Measurements from ENCODE around the gene SYTL2. TPM values are rescaled to one million over a fixed set of nuclear protein-coding genes. Genes with fewer than 3 reads are reported as not detected.
"Not testable (repeated sequence)": the region's sequence is repeated elsewhere in the genome, so short reads cannot be mapped to it uniquely, and the experiment has no call there.

SYTL2 gene
- total RNA-seq, 1 experiment from 2014 or later = 17.3 TPM

DNA sequence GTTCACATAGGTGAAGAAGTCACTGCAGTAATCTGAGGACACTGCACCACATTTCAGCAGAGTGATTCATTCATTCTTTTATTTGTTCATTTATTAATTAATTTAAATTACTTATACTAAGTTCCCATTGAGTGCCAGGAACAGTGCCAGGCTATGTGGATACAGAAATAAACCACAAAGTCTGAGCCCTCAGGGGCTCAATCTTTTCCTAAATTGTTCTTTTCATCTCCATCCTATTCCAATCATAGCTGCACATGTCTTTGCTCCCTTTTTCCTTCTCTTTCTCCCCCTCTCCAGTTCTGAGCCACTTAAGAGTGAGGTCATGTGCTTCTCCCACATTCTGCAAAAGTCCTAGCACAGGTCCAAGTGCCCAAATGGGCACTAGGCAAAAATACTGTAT, 4.9 kb downstream of the SYTL2 start:
- Histone ChIP-seq H3K4me3 (no peak overlapping the region), H3K27me3 (no peaks in the 10 kb centered on the region), H3K9me3 (no peaks in the 10 kb centered on the region), H3K36me3 (no peaks in the 10 kb centered on the region)
- DNase-seq = no peak

DNA sequence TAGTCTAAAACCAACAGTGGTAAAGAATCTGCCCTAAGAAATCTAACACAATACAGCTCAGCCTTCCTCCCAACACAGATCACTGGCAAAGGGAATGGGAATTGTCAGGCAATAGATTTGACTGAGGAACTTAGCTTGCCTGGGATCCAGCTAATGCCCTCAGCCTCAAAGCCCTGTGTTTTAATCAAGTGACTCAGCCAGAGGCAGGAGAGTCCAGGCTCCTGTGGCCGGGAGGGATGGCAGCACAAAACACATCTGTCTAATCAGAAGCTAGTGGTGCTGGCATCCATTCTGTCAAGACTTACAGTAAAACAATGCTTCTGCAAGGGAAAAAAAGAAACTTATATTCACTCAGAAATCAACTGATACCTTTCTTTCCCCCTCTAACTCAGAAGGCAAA, 5.6 kb downstream of the SYTL2 start:
- Histone ChIP-seq H3K36me3 (no peaks in the 10 kb centered on the region), H3K9me3 (no peaks in the 10 kb centered on the region), H3K4me3 (no peak overlapping the region), H3K27me3 (no peaks in the 10 kb centered on the region)
- DNase-seq = peak; percentile 43

DNA sequence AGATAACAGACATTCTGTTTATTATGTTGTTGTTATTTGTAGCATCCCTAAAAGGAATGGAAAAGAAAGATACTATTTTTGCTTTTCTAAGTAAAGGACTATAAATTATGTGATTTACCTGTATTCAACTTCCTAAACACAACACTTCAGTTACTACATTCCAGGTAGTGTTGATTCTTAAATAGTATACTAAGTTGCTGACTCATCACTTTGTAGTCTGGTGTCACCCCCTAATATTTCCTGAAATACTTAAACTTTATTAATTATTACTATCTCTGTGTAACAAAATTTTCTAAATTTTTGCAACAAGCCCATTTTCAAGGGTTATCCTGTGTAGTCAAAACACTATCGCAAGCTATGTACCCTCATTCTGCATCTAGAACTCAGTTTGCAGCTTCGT, 7.0 kb downstream of the SYTL2 start:
- Histone ChIP-seq H3K36me3 (no peaks in the 10 kb centered on the region), H3K4me3 (no peak overlapping the region), H3K9me3 (no peaks in the 10 kb centered on the region), H3K27me3 (no peaks in the 10 kb centered on the region)
- no peak for DNase-seq

GRCh38 chr11:85803303-85803702, 7.6 kb downstream of the SYTL2 start:
- no peaks in the 10 kb centered on the region for H3K36me3 ChIP-seq
- H3K27me3 ChIP-seq = no peaks in the 10 kb centered on the region
- no peaks in the 10 kb centered on the region for H3K9me3 ChIP-seq

GRCh38 chr11:85801527-85801926, 9.4 kb downstream of the SYTL2 start:
- no peaks in the 10 kb centered on the region for H3K36me3 ChIP-seq
- no peak overlapping the region for H3K4me3 ChIP-seq
- no peak for DNase-seq
- H3K9me3 ChIP-seq = no peaks in the 10 kb centered on the region
- no peaks in the 10 kb centered on the region for H3K27me3 ChIP-seq

More at GRCh38 chr11:85803303-85803702, 7.6 kb downstream of the SYTL2 start:
- DNase-seq = no peak
- H3K4me3 ChIP-seq = no peak overlapping the region

GRCh38 chr11:85800595-85801342, 10.2 kb downstream of the SYTL2 start:
- H3K4me3 ChIP-seq = no peak overlapping the region
- H3K27me3 ChIP-seq = no peaks in the 10 kb centered on the region
- H3K36me3 ChIP-seq = no peaks in the 10 kb centered on the region
- no peaks in the 10 kb centered on the region for H3K9me3 ChIP-seq
- no peak for DNase-seq

DNA sequence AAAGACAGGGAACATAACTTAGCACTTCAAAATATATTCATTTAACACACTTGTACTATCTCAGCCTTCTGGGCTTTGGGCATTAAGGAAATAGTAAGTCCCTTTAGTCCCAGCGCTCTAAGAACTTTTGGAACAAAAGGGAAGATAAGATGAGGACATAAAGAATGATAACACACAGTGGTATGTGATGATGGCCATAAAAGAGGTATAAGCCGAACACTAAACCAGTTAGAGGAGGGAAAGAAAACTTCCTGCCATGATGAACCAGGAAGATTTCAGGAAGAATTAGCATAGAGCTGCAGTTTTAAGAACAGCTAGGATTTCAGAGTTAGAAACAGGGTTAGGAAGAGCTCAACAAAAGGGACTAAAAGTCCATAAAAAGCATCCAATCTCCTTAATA, 11.8 kb downstream of the SYTL2 start:
- H3K36me3 ChIP-seq = no peaks in the 10 kb centered on the region
- H3K4me3 ChIP-seq = no peak overlapping the region
- no peak for DNase-seq
- no peaks in the 10 kb centered on the region for H3K27me3 ChIP-seq
- H3K9me3 ChIP-seq = no peaks in the 10 kb centered on the region

DNA sequence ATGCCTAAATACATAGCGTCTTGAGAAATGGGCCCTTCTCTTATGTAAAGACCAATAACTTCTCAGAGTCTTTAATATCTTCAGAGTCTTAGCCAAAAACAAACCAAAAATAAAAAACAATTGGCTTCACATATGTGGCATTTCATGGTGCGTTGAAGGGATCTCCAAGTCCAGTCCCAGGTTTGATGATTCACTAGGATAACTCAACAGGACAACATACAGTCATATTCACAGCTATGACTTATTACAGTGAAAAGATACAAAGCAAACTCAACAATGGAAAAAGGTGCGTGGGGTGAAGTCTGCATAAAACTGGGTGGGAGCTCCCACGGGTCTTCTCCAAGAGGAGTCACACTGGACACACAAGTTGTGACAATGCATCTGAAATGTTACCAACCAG, 12.6 kb downstream of the SYTL2 start:
- no peak for DNase-seq
- H3K36me3 ChIP-seq = no peaks in the 10 kb centered on the region
- H3K4me3 ChIP-seq = no peak overlapping the region
- H3K9me3 ChIP-seq = no peaks in the 10 kb centered on the region
- H3K27me3 ChIP-seq = no peaks in the 10 kb centered on the region

DNA sequence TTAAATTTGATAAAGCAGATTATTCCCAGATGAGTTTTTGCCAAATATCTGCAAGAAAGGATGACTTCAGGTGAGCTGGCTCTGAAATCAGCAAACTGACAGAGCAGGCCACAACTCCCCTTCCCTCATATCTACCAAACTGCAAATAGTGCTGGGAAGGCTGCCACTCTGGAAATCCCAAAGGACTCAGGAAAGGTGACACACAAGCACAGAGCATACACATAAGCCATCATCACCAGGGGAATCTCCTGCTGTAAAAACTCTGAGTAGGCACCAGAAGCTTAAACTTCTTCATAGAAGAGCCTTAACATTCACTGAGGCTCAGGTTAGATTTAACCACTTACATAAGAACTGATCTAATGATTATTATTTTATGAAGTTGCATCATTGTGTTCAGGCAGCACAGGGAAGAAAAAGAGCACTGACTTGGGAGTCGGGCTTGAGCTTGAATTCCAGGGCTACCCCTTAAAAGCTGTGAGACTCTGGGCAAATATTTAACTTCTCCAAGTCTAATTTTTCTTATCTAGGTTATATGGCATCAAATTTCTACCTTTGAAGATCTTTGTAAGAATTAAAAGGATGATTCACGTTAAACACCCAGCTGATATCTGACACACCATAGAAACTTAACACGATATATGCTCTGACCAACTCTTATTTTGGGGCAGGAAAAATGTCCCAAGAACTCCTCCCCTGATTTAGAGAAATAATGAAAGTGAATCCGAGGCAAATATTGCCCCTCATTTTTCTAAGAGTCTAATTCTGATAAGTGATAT, 15.0 kb downstream of the SYTL2 start:
- H3K27me3 ChIP-seq = no peaks in the 10 kb centered on the region
- no peak overlapping the region for H3K4me3 ChIP-seq
- DNase-seq = no peak
- no peaks in the 10 kb centered on the region; the same call in 1 of the 2 replicates for H3K36me3 ChIP-seq
- H3K9me3 ChIP-seq = no peaks in the 10 kb centered on the region

GRCh38 chr11:85791409-85791990, 19.4 kb downstream of the SYTL2 start:
- H3K9me3 ChIP-seq = no peaks in the 10 kb centered on the region
- no peaks in the 10 kb centered on the region; the same call in 1 of the 2 replicates for H3K36me3 ChIP-seq
- no peak overlapping the region for H3K4me3 ChIP-seq
- DNase-seq = no peak
- no peaks in the 10 kb centered on the region for H3K27me3 ChIP-seq

- DNase-seq = no peak
- no peak overlapping the region for H3K4me3 ChIP-seq
- no peaks in the 10 kb centered on the region for H3K9me3 ChIP-seq
- H3K27me3 ChIP-seq = no peaks in the 10 kb centered on the region
- no peaks in the 10 kb centered on the region; the same call in 1 of the 2 replicates for H3K36me3 ChIP-seq
These were observed 22.9 kb downstream of the SYTL2 start for GRCh38 chr11:85787809-85788760.

GRCh38 chr11:85787168-85787567, 23.8 kb downstream of the SYTL2 start:
- DNase-seq = no peak
- Histone ChIP-seq H3K4me3 (no peak overlapping the region), H3K9me3 (no peaks in the 10 kb centered on the region), H3K27me3 (no peaks in the 10 kb centered on the region), H3K36me3 (no peaks in the 10 kb centered on the region; the same call in 1 of the 2 replicates)

- H3K36me3 ChIP-seq = no peaks in the 10 kb centered on the region
- no peak overlapping the region for H3K4me3 ChIP-seq
- no peaks in the 10 kb centered on the region for H3K9me3 ChIP-seq
- DNase-seq = no peak
- H3K27me3 ChIP-seq = no peaks in the 10 kb centered on the region
These were observed 26.3 kb downstream of the SYTL2 start for GRCh38 chr11:85784480-85785265.

GRCh38 chr11:85783758-85784157, 27.2 kb downstream of the SYTL2 start:
- Histone ChIP-seq H3K4me3 (no peak overlapping the region), H3K27me3 (no peaks in the 10 kb centered on the region), H3K36me3 (no peaks in the 10 kb centered on the region), H3K9me3 (no peaks in the 10 kb centered on the region)
- no peak for DNase-seq

DNA sequence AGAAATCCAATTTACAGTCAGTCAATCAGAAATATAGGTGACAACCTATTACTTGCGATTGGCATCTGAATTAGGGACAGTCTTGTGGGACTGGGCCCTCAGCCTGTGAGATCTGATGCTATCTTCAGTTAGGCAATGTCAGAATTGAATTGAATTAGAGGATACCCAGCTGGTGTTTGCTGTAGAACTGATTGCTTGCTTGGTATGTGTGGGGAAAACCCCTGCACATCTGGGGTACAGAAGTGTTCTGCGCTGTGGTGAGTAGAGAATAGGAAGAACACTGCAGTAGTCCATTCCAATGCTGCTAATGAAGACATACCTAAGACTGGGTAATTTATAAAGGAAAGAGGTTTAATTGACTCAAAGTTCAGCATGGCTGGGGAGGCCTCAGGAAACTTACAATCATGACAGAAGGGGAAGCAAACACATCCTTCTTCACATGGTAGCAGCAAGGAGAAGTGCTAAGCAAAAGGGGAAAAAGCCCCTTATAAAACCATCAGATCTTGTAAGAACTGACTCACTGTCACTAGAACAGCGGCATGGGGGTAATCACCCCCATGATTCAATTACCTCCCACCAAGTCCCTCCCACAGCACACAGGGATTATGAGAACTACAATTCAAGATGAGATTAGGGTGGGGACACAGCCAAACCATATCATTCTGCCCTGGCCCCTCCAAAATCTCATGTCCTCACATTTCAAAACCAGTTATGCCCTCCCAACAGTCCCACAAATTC, 30.0 kb downstream of the SYTL2 start:
- DNase-seq, H3K27me3 ChIP-seq, H3K4me3 ChIP-seq, H3K9me3 ChIP-seq, H3K36me3 ChIP-seq: not testable (repeated sequence)

Measured in MG63 (cell line).